T-cell (primary cell): ENCODE data around the gene SERPINE1. TPM values are rescaled to one million over a fixed set of nuclear protein-coding genes. Genes with fewer than 3 reads are reported as not detected.
"Not testable (repeated sequence)": the region's sequence is repeated elsewhere in the genome, so short reads cannot be mapped to it uniquely, and the experiment has no call there.

Source experiments
- ATAC-seq, 4 experiments: fragments of 200-7000 bp in 3 of 4; fragments of 150-1000 bp in 1 of 4; cut with Tn5 transposase; replicated peaks in 1 of 4; 1 replicate in 3 of 4; 2 replicates in 1 of 4; pipeline ENCODE4 v1.10.0; 2021; ENCODE audit warnings: moderate library complexity in 3 of 4, mild to moderate bottlenecking in 2 of 4, moderate number of reproducible peaks in 1 of 4
- CTCF ChIA-PET, 2 donors: fragments of 300-600 bp; sonication (Branson Sonifier 250); formaldehyde crosslinking; loops; one replicate each; lab custom pipeline; 2022; ENCODE audit warnings: antibody characterized with exemption in 2 of 2; lab: Charles Lee
- POLR2A ChIA-PET, 2 donors: fragments of 300-600 bp; sonication (Branson Sonifier 250); formaldehyde crosslinking; loops; one replicate each; lab custom pipeline; 2022; ENCODE audit warnings: antibody characterized with exemption in 2 of 2; lab: Charles Lee
- DNase-seq, 35 experiments: peaks; one replicate each; pipeline versions ENCODE4 v3.0.0 to v3.0.0-alpha.2; 2013 to 2023
- H3K27ac ChIP-seq: one replicate; pipeline ENCODE4 v1.5.1; 2013; ENCODE audit warnings: low read length
- H3K27me3 ChIP-seq, 2 experiments: replicated peaks in 1 of 2; 1 replicate in 1 of 2; 2 replicates in 1 of 2; pipeline versions ENCODE4 v1.6.1 to v1.7.0; 2013; ENCODE audit warnings: low read length in 1 of 2, mixed read lengths in 1 of 2; ENCODE audit not compliant: control insufficient read depth in 2 of 2, insufficient read depth in 2 of 2; ENCODE audit errors: extremely low read depth in 1 of 2
- H3K36me3 ChIP-seq, 2 donors: 1 replicate in 1 of 2; 2 replicates in 1 of 2; pipeline versions ENCODE4 v1.6.1 to v1.7.0; 2013; ENCODE audit warnings: low read length in 1 of 2; ENCODE audit not compliant: control insufficient read depth in 2 of 2, insufficient read depth in 1 of 2; ENCODE audit errors: extremely low read depth in 1 of 2
- H3K4me1 ChIP-seq, 2 experiments: 1 replicate in 1 of 2; 2 replicates in 1 of 2; pipeline versions ENCODE4 v1.6.1 to v1.7.0; 2013; ENCODE audit warnings: low read length in 2 of 2, mixed read lengths in 1 of 2; ENCODE audit not compliant: insufficient read depth in 2 of 2, control insufficient read depth in 1 of 2; ENCODE audit errors: extremely low read depth in 1 of 2
- H3K4me3 ChIP-seq, 2 donors: 1 replicate in 1 of 2; 2 replicates in 1 of 2; pipeline versions ENCODE4 v1.5.1 to v1.7.0; 2013; ENCODE audit warnings: mild to moderate bottlenecking in 2 of 2, low read length in 1 of 2, moderate library complexity in 1 of 2; ENCODE audit not compliant: control insufficient read depth in 1 of 2; ENCODE audit errors: extremely low read depth in 1 of 2
- H3K9me3 ChIP-seq: 2 replicates; pipeline ENCODE4 v1.7.0; 2013
- H3K27ac Mint-ChIP-seq, 2 donors: one replicate each; pipeline ENCODE4 v1.8.0; 2020 to 2021; ENCODE audit warnings: mild to moderate bottlenecking in 2 of 2, mixed read lengths in 2 of 2
- H3K27me3 Mint-ChIP-seq, 2 donors: one replicate each; pipeline ENCODE4 v1.8.0; 2021 to 2022; ENCODE audit warnings: mixed read lengths in 2 of 2
- H3K36me3 Mint-ChIP-seq: one replicate; pipeline ENCODE4 v1.8.0; 2021; ENCODE audit warnings: mixed read lengths
- H3K4me1 Mint-ChIP-seq, 3 donors: one replicate each; pipeline ENCODE4 v1.8.0; 2020 to 2022; ENCODE audit warnings: mixed read lengths in 3 of 3, mild to moderate bottlenecking in 1 of 3
- H3K4me3 Mint-ChIP-seq, 3 donors: one replicate each; pipeline ENCODE4 v1.8.0; 2020 to 2022; ENCODE audit warnings: mild to moderate bottlenecking in 3 of 3, mixed read lengths in 3 of 3, moderate library complexity in 3 of 3
- H3K9me3 Mint-ChIP-seq, 3 donors: one replicate each; pipeline ENCODE4 v1.8.0; 2020 to 2022; ENCODE audit warnings: mixed read lengths in 3 of 3
- WGBS: methylation state at CpG from one replicate; pipeline ENCODE4 v1.1.5; 2013; ENCODE audit warnings: missing lambda C conversion rate; ENCODE audit not compliant: insufficient coverage; 5-methylcytosine and 5-hydroxymethylcytosine counted together
- total RNA-seq, 35 experiments: library from RNA in 6 of 35; stranded (reverse) in 6 of 35; fragments of 120-200 nt in 1 of 35; gene quantifications; one replicate each; pipeline versions ENCODE4 v1.2.1 to v1.2.4 and lab custom pipeline; 2013 to 2026

Gene SERPINE1
- total RNA-seq, 5 donors from 2014 or later (not counting 1 experiment from before 2014, with no cell fraction given) = 0.18 to 0.79 (median 0.51) TPM; not detected in 1

DNA sequence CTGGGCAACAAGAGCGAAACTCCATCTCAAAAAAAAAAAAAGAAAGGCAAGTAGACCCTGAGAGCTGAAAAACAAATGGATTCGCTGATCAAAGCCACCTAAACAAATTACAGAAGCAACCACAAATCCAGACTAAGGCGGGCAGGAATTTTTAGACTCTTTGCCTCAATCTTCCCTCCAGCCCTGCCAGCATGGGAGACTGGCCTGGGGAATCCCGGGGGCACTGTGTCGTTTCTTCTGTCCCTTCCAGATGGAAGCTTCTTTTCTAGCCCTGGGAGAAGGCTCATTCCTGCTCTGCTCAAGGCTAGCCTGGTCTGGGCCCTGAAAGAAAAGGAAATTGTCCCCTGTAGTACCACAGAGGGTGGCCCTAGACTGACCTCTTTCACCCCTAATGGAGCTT, 15.6 kb upstream of the SERPINE1 start:
- DNase-seq (no peak), ATAC-seq (no peak)
- POLR2A ChIA-PET = no interaction called here
- Mint-ChIP-seq H3K4me1 (no peaks in the 10 kb centered on the region), H3K9me3 (no peaks in the 10 kb centered on the region), H3K36me3 (no peaks in the 10 kb centered on the region), H3K4me3 (no peak overlapping the region), H3K27ac (no peak overlapping the region), H3K27me3 (peaks cover 6 to 11% of the 10 kb centered on the region in 2 donors)
- H3K4me3 ChIP-seq = no peak overlapping the region
- CTCF ChIA-PET = no interaction called here
- 100% methylated on average over 1 of the region's 5 CpGs for WGBS
- no peak overlapping the region for H3K27ac ChIP-seq
- no peaks in the 10 kb centered on the region for H3K9me3 ChIP-seq
- H3K4me1 ChIP-seq = no peaks in the 10 kb centered on the region
- no peaks in the 10 kb centered on the region for H3K36me3 ChIP-seq
- H3K27me3 ChIP-seq = peaks cover 0 to 29% of the 10 kb centered on the region in 2 experiments

DNA sequence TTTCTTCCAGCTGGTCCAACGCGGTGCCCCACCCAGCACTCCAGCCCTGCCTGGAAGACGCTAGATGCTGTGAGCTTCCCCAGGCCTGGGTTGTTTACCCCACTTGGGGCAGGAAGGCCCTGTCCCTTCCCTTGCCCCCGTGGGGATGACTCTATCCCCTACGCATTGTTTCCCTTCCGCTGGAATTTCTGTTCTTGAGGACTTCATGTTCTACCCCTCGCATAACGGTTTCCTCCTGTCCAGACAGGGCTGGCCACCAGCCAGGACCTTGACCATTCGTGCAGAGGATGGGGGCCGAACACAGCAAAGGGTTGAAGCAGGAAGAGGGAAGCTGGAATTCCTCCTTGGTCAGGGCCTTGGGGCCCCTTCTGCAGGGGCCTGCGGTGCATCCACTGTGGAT, 14.7 kb upstream of the SERPINE1 start:
- Histone ChIP-seq H3K4me1 (no peaks in the 10 kb centered on the region), H3K27ac (no peak overlapping the region), H3K9me3 (no peaks in the 10 kb centered on the region), H3K4me3 (no peak overlapping the region), H3K27me3 (peaks cover 0 to 34% of the 10 kb centered on the region in 2 experiments), H3K36me3 (no peaks in the 10 kb centered on the region)
- Mint-ChIP-seq H3K4me3 (no peak overlapping the region), H3K9me3 (no peaks in the 10 kb centered on the region), H3K36me3 (no peaks in the 10 kb centered on the region), H3K4me1 (no peaks in the 10 kb centered on the region), H3K27me3 (peaks cover 4 to 13% of the 10 kb centered on the region in 2 donors), H3K27ac (no peak overlapping the region)
- DNase-seq (no peak), ATAC-seq (no peak)
- ChIA-PET POLR2A (interaction anchor here in 1 of 2 donors (0.6 kb wide), 1 partner anchor 1029 kb away, joined by 8 read pairs; no protein-coding TSS in a partner anchor), CTCF (no interaction called here)
- WGBS = 83% methylated on average over 9 of the region's 11 CpGs

DNA sequence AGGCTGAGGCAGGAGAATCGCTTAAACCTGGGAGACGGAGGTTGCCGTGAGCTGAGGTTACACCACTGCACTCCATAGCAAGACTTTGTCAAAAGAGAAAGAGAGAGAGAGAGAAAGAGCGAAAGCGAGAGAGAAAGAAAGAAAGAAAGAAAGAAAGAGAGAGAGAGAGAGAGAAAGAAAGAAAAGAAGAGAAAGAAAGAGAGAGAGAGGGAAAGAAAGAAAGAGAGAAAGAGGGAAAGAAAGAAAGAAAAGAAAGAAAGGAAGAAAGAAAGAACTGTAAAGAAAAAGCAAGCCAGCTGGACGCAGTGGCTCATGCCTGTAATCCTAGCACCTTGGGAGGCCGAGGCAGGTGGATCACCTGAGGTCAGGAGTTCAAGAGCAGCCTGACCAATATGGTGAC, 13.8 kb upstream of the SERPINE1 start:
- not testable (repeated sequence) for H3K27ac Mint-ChIP-seq, DNase-seq
- POLR2A ChIA-PET = interaction anchor here (0.6 to 0.7 kb wide), 3 partner anchors 919 to 1569 kb away, joined by 3 to 8 read pairs (median 3); no protein-coding TSS in a partner anchor

DNA sequence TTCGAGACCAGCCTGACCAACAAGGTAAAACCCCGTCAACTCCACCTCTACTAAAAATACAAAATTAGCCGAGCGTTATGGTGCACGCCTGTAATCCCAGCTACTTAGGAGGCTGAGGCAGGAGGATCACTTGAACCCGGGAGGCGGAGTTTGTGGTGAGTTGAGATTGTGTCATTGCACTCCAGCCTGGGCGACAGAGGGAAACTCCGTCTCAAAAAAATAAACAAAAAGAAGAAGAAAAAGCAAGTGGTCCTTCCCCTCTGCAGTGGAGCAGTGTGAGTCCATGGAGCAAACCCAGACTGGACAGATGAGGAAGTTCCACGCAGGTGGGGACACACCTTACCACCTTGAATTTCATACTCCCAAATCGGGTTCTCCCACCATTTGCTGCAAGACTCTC, 13.1 kb upstream of the SERPINE1 start:
- ChIA-PET POLR2A (interaction anchor here in 1 of 2 donors (0.7 kb wide), 1 partner anchor 918 kb away, joined by 3 read pairs; no protein-coding TSS in a partner anchor), CTCF (no interaction called here)
- Mint-ChIP-seq H3K9me3 (no peaks in the 10 kb centered on the region), H3K36me3 (no peaks in the 10 kb centered on the region), H3K4me1 (no peaks in the 10 kb centered on the region), H3K27me3 (peaks cover 0 to 11% of the 10 kb centered on the region in 2 donors), H3K27ac (no peak overlapping the region), H3K4me3 (no peak overlapping the region)
- no peak for ATAC-seq
- no peaks in the 10 kb centered on the region for H3K9me3 ChIP-seq
- H3K27ac ChIP-seq = no peak overlapping the region
- no peak overlapping the region for H3K4me3 ChIP-seq
- no CpG with 5 or more reads among the region's 11 CpGs for WGBS
- H3K27me3 ChIP-seq = peaks cover 0 to 37% of the 10 kb centered on the region in 2 experiments
- no peaks in the 10 kb centered on the region for H3K4me1 ChIP-seq
- H3K36me3 ChIP-seq = no peaks in the 10 kb centered on the region
- no peak for DNase-seq

More for the DNA sequence above, 13.8 kb upstream of the SERPINE1 start:
- not testable (repeated sequence) for H3K4me3 Mint-ChIP-seq, H3K9me3 Mint-ChIP-seq, H3K4me1 ChIP-seq, H3K36me3 ChIP-seq, H3K36me3 Mint-ChIP-seq, H3K27ac ChIP-seq, ATAC-seq, H3K4me1 Mint-ChIP-seq, H3K4me3 ChIP-seq, H3K9me3 ChIP-seq
- CTCF ChIA-PET = interaction anchor here in 1 of 2 donors (0.7 kb wide), 1 partner anchor 37 kb away, joined by 4 read pairs; no protein-coding TSS in a partner anchor
- 89% methylated on average over 5 of the region's 7 CpGs for WGBS
- H3K27me3 Mint-ChIP-seq = peaks cover 0 to 12% of the 10 kb centered on the region in 2 donors
- peaks cover 0 to 36% of the 10 kb centered on the region in 2 experiments for H3K27me3 ChIP-seq

DNA sequence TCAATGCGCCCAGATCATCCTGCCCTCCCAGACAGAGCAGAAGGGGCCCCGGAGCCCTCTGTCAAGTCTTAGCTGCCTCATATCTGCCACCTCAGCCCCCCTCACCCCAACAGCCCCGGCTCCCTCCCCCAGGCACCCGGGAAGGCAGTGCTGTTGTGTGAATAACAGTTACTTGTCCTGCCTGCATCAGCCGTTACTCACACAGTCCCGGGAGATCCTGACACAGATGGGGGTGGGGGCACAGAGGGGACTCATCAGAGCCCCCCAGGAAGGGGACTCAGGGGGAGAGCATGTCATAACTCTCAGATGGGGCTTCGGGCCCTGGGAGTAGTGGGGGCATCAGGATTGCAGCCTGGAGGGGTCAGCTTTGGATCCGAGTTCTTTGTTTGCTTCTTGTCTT, 12.4 kb upstream of the SERPINE1 start:
- Mint-ChIP-seq H3K36me3 (no peaks in the 10 kb centered on the region), H3K4me1 (no peaks in the 10 kb centered on the region), H3K4me3 (no peak overlapping the region), H3K27ac (no peak overlapping the region), H3K9me3 (no peaks in the 10 kb centered on the region), H3K27me3 (peaks cover 0 to 15% of the 10 kb centered on the region in 2 donors)
- WGBS = 58% methylated on average over 2 of the region's 8 CpGs
- Histone ChIP-seq H3K27me3 (peaks cover 0 to 36% of the 10 kb centered on the region in 2 experiments), H3K4me1 (no peaks in the 10 kb centered on the region), H3K36me3 (no peaks in the 10 kb centered on the region), H3K9me3 (no peaks in the 10 kb centered on the region), H3K27ac (no peak overlapping the region), H3K4me3 (no peak overlapping the region)
- CTCF ChIA-PET = no interaction called here
- POLR2A ChIA-PET = no interaction called here
- DNase-seq (no peak), ATAC-seq (no peak)

DNA sequence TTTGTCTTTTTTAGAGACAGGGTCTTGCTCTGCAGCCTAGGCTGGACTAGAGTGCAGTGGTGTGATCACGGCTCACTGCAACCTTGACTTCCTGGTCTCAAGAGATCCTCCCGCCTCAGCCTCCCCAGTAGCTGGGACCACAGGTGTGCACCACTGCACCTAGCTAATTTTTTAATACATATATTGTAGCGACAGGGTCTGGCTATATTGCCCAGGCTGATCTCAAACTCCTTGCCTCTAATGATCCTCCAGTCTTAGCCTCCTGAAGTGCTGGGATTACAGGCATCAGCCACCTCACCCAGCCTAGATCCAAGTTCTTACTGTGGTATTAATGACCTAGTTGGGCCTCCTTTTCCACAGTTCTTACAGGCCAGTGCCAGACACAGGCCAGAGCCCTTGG, 11.7 kb upstream of the SERPINE1 start:
- H3K4me3 ChIP-seq = no peak overlapping the region
- H3K9me3 ChIP-seq = no peaks in the 10 kb centered on the region
- H3K36me3 Mint-ChIP-seq = no peaks in the 10 kb centered on the region
- no peak overlapping the region for H3K4me3 Mint-ChIP-seq
- H3K4me1 ChIP-seq = no peaks in the 10 kb centered on the region
- CTCF ChIA-PET = no interaction called here
- H3K4me1 Mint-ChIP-seq = no peaks in the 10 kb centered on the region
- DNase-seq = no peak
- 63% methylated on average over 3 of the region's 3 CpGs for WGBS
- H3K27ac ChIP-seq = no peak overlapping the region
- POLR2A ChIA-PET = interaction anchor here in 1 of 2 donors (0.6 kb wide), 1 partner anchor 167 kb away, joined by 3 read pairs; no protein-coding TSS in a partner anchor
- peaks cover 0 to 40% of the 10 kb centered on the region in 2 experiments for H3K27me3 ChIP-seq
- ATAC-seq = no peak
- no peaks in the 10 kb centered on the region for H3K9me3 Mint-ChIP-seq
- H3K27ac Mint-ChIP-seq = no peak overlapping the region
- no peaks in the 10 kb centered on the region for H3K36me3 ChIP-seq
- peaks cover 0 to 22% of the 10 kb centered on the region in 2 donors for H3K27me3 Mint-ChIP-seq
